Measurements from ENCODE around the gene CCM2.

The CCM2 gene

DNA sequence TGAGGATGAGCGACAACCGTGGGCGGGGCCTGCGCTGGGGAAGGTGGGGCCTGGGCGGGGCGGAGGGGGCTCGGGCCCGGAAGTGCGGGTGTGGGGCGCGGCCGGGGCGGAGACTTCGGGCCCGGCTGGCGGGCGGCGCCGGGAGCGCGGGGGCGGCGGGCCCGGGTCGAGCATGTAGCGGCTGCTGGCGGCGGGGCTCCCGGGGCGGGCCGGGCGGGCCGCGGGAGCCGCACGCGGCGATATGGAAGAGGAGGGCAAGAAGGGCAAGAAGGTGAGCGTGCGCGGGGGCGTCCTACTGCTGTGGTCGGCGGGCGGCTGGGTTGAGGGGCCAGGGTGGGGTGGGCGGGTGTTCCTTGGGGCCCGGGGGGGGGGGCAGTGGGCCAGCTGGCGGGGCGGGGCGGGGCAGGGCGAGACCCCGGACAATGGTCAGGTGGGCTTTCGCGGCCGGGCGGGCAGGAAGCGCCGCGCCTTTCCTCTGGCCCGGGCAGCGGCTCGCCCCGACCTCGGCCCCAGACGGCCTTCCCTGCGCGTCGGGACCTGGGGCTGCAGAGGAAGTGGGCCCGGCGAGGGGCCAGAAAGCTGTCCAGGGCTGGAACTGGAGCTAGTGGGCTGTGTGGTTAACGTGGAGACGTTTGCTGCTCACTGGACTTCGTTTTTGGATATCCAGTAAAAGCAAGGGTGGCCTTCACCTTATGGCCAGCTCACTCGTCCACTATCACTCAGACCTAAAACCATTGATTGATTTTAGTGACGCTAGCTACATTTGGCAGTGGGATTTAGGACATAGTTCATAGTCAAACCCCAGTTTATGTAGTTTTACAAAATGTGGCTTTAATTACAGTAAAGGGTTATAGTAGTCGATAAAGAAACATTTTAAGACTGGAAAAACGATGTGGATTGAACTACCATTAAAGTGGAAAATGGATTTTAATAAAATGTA is at the start of gene CCM2:
TSS of gene CCM2 (plus strand) at position 109 of the 940 bp plus-strand sequence. CDS start at position 242, 133 bp downstream.
- DNase-seq: no peak

DNA sequence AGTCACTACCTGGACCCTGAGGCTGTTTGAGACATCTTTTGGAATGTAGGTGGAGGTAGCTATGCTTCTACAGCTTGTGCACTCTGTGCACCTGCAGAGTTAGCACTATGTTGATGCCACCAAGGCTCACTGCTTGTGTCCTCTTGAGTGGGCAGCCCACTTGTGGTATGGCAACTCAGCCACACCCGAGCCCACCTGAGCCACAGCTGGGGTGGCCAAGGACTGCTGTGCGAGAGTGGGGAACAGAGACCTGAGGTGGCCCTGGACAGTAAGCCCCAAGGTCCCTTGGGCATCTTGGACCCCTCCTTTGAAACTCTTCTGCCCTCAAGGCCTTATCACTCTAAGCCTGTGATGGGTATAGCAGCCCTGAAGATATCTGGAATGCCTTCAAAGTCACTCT is 46.8 kb upstream of the CCM2 start:
- no peak for DNase-seq

DNA sequence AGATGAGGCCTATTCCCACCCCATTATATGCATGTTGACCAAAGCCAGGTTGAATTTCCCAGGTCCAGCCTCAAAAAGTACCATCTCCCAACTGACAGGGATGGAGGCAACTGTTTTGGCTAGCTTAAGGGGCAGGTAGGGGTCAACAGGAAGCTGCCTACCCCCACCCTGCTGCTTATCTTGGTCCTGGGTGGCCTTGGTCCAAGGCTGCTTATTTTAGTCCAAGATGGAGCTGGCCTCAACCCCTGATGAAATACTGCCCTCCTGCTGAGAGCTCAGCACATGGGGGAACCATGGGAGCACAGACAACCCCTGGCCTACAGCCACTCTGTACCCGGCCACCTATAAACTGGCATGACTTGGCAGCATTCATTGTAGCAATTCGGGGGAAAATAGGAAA is 44.3 kb upstream of the CCM2 start:
- no peak for DNase-seq

GRCh38 chr7:44956157-44956766 is 43.7 kb upstream of the CCM2 start:
- DNase-seq: no peak

GRCh38 chr7:44958645-44959344 is 41.2 kb upstream of the CCM2 start:
- DNase-seq: no peak

GRCh38 chr7:44959433-44959951 is 40.5 kb upstream of the CCM2 start:
- DNase-seq: peak; percentile 53 to 67

GRCh38 chr7:44960011-44960580 is 39.9 kb upstream of the CCM2 start:
- DNase-seq: no peak

DNA sequence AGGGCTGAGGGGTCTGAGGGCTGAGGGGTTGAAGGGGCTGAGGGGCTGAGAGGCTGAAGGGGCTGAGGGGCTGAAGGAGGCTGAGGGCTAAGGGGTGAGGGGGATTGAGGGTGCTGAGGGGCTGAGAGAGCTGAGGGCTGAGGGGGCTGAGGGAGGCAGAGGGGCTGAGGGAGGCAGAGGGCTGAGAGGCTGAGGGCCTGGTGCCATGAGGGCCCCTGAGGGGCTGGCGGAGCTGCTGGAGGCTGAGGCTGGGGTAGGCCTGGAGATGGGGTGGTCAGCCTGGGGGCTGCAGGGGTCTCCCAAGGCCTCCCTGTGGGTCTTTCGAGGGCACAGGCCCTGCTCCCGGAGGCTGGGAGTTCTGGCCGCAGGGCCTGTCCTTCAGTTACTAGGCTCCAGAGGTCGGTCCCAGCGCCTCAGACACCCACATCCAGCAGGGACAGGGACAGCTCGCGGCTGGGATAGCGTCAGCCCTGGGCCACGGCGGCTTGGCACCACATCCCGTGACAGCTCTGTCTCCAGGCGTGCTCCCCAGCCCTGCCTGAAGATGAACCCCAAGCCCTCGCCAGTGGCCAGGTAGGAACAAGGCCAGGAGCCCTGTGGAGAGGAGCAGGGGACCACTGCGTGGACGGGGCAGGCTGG is 38.0 kb upstream of the CCM2 start:
- DNase-seq: no peak

- no peak for DNase-seq
These were observed 37.3 kb upstream of the CCM2 start for GRCh38 chr7:44962483-44963251.

DNA sequence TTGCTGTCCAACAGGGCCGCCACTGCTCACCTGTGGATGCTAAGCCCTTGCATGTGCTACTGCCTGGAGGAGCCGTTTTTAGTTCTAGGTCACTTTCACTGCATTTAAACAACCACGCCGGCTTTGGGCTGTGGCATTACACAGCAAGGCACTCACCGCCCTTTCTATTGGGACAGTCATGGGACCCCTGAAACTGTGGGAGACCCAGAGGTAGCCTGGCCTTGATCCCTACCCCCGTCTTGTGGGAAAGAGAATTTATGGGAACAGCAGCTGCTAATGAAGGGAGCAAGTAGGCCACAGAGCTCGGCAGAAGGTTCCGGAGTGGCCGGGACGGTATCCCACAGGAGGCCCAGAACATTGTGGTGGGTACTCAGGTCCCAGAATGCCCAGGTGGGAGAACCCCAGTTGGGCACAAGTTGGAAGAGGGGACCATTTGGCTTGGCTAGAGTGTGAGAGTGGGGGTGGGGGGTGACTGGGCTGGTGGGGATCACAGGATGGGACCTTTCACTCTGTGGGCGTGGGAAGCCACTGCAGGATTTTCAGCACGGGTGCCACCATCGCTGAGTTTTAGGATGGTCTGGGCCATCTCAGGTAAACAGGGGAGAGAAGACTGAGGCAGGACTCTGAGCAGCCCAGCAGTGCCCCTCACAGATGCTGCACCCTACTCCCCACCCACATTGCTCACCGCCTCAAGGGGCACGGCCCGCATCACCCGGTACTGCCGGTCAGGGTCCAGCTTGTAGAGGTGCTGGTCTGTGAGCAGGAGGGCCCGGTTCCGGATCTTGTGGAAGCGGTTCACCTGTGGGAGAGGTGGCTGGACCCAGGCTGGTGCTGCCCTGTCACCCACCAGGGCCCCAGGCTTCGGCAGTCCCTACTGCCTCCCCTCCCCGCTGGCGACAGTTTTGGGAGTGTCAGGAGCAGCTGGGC is 36.4 kb upstream of the CCM2 start:
- no peak for DNase-seq

DNA sequence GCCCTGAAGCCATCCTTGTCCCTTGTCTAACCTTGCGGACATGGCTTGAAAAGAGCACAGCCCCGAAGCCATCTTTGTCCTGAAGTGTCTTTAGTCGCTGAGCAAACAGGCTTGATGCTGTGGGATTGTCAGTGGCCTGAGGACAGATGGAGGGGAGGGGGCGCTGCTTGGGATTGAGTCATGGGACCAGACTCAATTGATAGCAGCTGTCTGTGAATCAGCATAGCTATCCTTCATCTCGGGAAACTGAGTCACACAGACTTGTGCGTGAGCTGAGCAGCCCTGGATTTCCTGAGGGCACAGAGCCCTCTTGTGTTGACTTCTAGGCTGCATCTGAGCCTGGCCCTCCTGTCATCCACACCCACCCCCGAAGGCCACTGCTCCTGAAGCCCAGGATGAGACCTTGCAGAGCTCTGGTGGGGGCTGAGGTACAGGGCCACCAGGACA is 35.6 kb upstream of the CCM2 start:
- no peak for DNase-seq

DNA sequence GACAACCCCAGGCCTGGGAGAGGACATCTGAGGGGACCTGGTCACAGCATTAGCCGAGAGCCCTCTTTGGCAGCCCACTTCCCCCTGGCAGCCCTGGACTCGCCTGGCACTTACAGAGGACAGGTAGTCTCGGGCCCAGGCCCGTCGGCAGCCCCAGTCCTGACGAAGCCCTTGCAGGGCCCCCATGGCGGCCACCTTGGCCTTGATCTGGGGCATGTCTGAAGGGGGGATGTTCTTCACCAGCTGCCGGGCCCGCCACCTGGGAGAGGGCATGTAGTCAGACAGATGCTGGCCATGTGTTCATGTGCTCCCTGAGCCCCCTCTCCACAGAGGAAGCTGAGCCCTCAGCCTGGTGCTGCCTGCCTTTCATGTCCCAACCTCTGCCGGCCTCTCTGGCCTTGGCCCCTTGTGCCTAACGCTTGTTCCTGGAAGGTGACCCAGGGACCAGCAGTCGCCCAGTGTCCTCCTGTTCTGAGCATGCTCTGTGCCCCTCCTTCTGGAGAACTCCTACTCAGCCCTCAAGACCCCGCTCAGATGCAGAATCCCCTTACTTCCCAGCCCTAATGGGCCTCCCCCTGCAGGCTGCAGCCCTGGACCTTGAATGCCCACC is 35.1 kb upstream of the CCM2 start:
- no peak for DNase-seq

DNA sequence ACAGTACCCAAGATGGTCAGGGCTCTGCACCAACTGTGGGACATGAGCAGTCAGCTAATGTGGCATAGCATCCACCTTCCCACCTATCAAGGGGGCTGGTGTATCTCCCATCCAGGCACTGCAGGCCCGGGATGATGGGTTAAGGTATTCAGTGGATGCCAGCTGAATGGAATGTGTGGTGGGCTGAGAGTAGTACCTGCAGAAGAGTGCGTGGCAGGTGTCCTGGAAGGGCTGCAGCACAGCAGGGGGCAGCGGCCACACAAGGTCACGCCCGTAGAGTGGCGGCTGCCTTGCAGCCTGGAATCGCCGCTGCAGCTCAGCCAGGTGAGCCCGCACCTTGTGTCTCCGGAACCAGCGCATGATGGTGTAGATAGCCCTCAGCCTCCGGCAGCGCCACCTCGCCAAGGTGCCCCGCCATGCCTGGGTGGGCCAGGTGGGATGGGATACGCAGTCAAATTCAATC is 34.5 kb upstream of the CCM2 start:
- no peak for DNase-seq

GRCh38 chr7:44965937-44966730 is 33.9 kb upstream of the CCM2 start:
- DNase-seq: no peak

DNA sequence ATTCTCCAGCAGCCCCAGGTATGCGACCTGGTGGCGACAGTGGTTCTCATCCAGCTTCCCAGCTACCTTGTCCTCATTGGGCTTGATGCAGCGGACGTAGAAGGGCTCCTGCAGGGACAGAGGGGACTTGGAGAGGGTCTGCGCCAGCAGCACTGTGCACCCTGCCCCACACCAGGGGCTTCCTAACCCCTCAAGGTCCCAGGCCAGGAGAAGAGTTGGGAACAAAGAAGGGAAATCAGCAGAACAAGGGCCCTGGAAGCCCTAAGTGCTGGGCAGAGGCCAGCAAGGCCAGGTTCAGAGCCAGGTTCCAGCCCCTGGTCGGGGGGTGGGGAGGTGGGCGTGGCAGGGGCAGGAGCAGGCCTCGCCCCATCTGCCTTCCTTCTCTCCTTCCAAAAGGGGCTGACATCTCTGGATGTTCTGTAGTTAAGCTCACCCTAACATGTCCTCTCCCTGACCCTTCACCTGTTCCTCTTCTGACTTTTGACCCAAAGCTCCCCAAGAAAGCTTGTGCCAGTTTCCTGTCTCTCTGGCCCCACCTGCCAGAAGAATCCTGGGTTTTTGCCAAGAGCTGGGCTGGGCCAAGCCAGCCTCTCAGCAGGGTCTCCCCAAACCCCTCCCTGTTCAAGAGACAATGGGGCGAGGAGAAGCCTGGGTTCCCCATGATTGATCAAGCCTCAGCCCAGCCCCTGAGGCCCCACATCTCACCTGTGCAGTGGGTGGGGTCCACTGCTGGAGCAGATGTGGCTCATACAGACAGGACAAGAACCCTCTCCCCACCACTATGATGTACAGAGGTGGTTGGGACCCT is 33.1 kb upstream of the CCM2 start:
- no peak for DNase-seq

GRCh38 chr7:44967571-44968446 is 32.2 kb upstream of the CCM2 start:
- no peak for DNase-seq

GRCh38 chr7:44969049-44969700 is 30.8 kb upstream of the CCM2 start:
- DNase-seq: no peak

Measured in CD4-positive, alpha-beta T cell treated with Interferon alpha-2 for 1 hour (primary cell).